ENCODE data around the gene RPS15. TPM values are rescaled to one million over a fixed set of nuclear protein-coding genes. Genes with fewer than 3 reads are reported as not detected.

Gene RPS15
- total RNA-seq, 1 experiment from 2014 or later: 1,862 TPM

DNA sequence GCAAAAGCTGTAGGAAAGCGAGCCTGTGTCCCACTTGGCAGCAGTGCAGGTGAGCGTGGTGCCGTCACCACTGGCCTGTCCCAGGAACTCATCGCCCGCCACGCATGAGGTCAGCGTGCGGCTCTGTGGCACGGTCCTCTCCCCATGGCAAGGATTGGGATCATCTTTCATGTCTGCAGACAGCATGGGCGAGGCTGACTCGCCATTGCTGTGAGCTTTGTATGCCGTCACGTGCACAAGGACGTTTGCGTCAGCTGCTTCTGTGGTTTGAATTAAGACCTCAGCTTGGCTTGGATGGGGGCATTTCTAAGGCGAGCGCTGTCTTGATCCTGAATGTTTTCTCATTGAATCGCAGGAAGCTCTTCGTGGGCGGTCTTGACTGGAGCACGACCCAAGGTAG, 21.1 kb upstream of the RPS15 start:
- H3K9me3 ChIP-seq (ENCODE audit: control insufficient read depth in 1 of 2, insufficient read depth in 1 of 2, low read depth in 1 of 2, low read length in 2 of 2): no peaks in the 10 kb centered on the region
- peaks cover 96% of the 10 kb centered on the region for H3K79me2 ChIP-seq (ENCODE audit: insufficient read depth, low read length)
- ChIA-PET CTCF (no interaction called here), RAD21 (ENCODE audit: low non-redundant PET in 1 of 2, low total read pairs in 2 of 2, uncharacterized antibody in 2 of 2, unreplicated experiment in 2 of 2) (no interaction called here), POLR2A (no interaction called here)
- no peaks in the 10 kb centered on the region for H3K27me3 ChIP-seq (ENCODE audit: insufficient read depth, low read length)
- intact Hi-C loops (cut with micrococcal nuclease): no loop called here
- H2AFZ ChIP-seq (ENCODE audit: low read depth, low read length, poor library complexity, severe bottlenecking): no peak overlapping the region
- no peak for ATAC-seq
- H3K4me2 ChIP-seq (ENCODE audit: low read length): no peak overlapping the region
- no peak overlapping the region for H3K27ac ChIP-seq (ENCODE audit: low read depth, low read length)
- no peak for DNase-seq (ENCODE audit: low read depth, low spot score)
- peaks cover 23% of the 10 kb centered on the region; the same call in 1 of the 2 replicates for H4K20me1 ChIP-seq (ENCODE audit: insufficient read depth)
- peaks cover 28 to 73% of the 10 kb centered on the region in 2 experiments for H3K36me3 ChIP-seq (ENCODE audit: control insufficient read depth in 1 of 2, insufficient read depth in 2 of 2, low read length in 2 of 2)
- BruUV-seq (replicated peaks): no TSS peak
- no peak overlapping the region for H3K4me3 ChIP-seq (replicated peaks in 1 of 2; ENCODE audit: low read depth in 1 of 2, low read length in 2 of 2)
- H3K4me1 ChIP-seq (ENCODE audit: control insufficient read depth in 1 of 2, insufficient read depth in 2 of 2, low read length in 2 of 2): peaks cover 19 to 39% of the 10 kb centered on the region in 2 experiments; a peak in 3 of 4 replicates
- H3K9me2 ChIP-seq (ENCODE audit: insufficient read depth): no peaks in the 10 kb centered on the region
- TF ChIP-seq REST (IDR thresholded peaks at IDR 0.05; ENCODE audit: low read depth) (no peak), EZH2phosphoT487 (IDR thresholded peaks at IDR 0.05; ENCODE audit: borderline replicate concordance) (no peak), CBX3 (IDR thresholded peaks at IDR 0.05; ENCODE audit: low read depth) (no peak), SIN3A (IDR thresholded peaks at IDR 0.05; ENCODE audit: low read depth) (no peak), TCF7L2 (IDR thresholded peaks at IDR 0.05; ENCODE audit: borderline replicate concordance, extremely low read depth, insufficient read depth, insufficient read length) (no peak), SRF (IDR thresholded peaks at IDR 0.05; ENCODE audit: low read depth) (no peak), CTCF (IDR thresholded peaks at IDR 0.05 in 2 of 3, conservative IDR thresholded peaks at IDR 0.05 in 1 of 3; ENCODE audit: borderline replicate concordance in 1 of 3, insufficient read depth in 1 of 3, low read depth in 2 of 3, low read length in 2 of 3) (no peak), YY1 (IDR thresholded peaks at IDR 0.05; ENCODE audit: extremely low read depth, insufficient replicate concordance, low read depth, low read length) (no peak), RAD21 (IDR thresholded peaks at IDR 0.05; ENCODE audit: low read depth) (no peak), EGR1 (IDR thresholded peaks at IDR 0.05; ENCODE audit: low read depth) (no peak), EZH2 (IDR thresholded peaks at IDR 0.05) (no peak), ZFX (IDR thresholded peaks at IDR 0.05) (no peak), POLR2AphosphoS5 (IDR thresholded peaks at IDR 0.05; ENCODE audit: low read depth, low read length) (no peak), POLR2A (IDR thresholded peaks at IDR 0.05; ENCODE audit: borderline replicate concordance, extremely low read depth, insufficient read depth, insufficient read length) (no peak)
- TF ChIP-seq, protein P1, sequence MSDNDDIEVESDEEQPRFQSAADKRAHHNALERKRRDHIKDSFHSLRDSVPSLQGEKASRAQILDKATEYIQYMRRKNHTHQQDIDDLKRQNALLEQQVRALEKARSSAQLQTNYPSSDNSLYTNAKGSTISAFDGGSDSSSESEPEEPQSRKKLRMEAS (IDR thresholded peaks at IDR 0.05): no peak
- TF ChIP-seq, protein P2, sequence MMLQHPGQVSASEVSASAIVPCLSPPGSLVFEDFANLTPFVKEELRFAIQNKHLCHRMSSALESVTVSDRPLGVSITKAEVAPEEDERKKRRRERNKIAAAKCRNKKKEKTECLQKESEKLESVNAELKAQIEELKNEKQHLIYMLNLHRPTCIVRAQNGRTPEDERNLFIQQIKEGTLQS (IDR thresholded peaks at IDR 0.05): no peak
- no peak overlapping the region for H3K9ac ChIP-seq (ENCODE audit: low read length)
